GM12892 (cell line): ENCODE data around the gene PSG3.
"Not testable (repeated sequence)": the region's sequence is repeated elsewhere in the genome, so short reads cannot be mapped to it uniquely, and the experiment has no call there.

Experiments
- POLR2A ChIP-seq: IDR thresholded peaks from 2 replicates; pipeline ENCODE4 v1.6.1; 2011; ENCODE audit warnings: low read depth, low read length, control low read depth
- POLR2AphosphoS5 ChIP-seq: IDR thresholded peaks from 2 replicates; pipeline ENCODE4 v1.6.1; 2011; ENCODE audit warnings: low read depth, low read length, control low read depth

DNA sequence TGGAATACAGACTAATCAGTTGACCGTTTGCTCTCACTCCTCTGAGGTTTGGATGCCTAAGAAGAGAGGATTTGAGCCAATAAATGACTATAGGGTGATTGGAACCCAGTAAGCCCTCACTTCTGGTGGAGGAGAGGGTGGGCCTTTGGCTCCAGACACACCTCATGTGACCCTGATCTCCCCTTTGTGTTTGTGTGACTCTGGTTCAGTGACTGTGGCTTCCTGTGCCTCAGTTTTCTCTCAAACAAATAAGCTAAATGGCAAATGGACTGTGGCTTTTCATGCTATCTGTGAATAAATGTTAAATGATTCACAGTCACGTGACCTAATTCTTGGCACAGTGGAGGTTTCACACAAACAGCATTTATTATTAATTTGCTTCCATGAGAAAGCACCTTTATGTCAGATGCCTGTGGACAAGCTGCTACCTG, 2.7 kb downstream of the PSG3 start:
- not testable (repeated sequence) for TF ChIP-seq POLR2AphosphoS5, POLR2A
